Hepatocyte (in vitro differentiated cells): ENCODE data around the gene TTLL12. TPM values are rescaled to one million over a fixed set of nuclear protein-coding genes. Genes with fewer than 3 reads are reported as not detected.

Experiments
- DNase-seq: peaks from one replicate; pipeline ENCODE4 v3.0.0-alpha.2; 2016; ENCODE audit warnings: low spot score
- H2AFZ ChIP-seq: fragments of 200-600 bp; sonication (generic); 2 replicates; pipeline ENCODE4 v1.6.0; 2016; ENCODE audit warnings: antibody characterized with exemption, mild to moderate bottlenecking
- H3K27ac ChIP-seq: fragments of 200-600 bp; sonication (generic); 2 replicates; pipeline ENCODE4 v1.5.1; 2016; ENCODE audit warnings: mild to moderate bottlenecking
- H3K27me3 ChIP-seq: fragments of 200-600 bp; sonication (generic); 2 replicates; pipeline ENCODE4 v1.6.1; 2016
- H3K36me3 ChIP-seq: fragments of 200-600 bp; sonication (generic); replicated peaks from 2 replicates; pipeline ENCODE4 v1.5.1; 2016; ENCODE audit warnings: low read depth; ENCODE audit not compliant: insufficient read depth
- H3K4me1 ChIP-seq: fragments of 200-600 bp; sonication (generic); 2 replicates; pipeline ENCODE4 v1.5.1; 2016; ENCODE audit warnings: mild to moderate bottlenecking, moderate library complexity; ENCODE audit not compliant: insufficient read depth
- H3K4me2 ChIP-seq: fragments of 200-600 bp; sonication (generic); 2 replicates; pipeline ENCODE4 v1.6.0; 2016
- H3K4me3 ChIP-seq: fragments of 200-600 bp; sonication (generic); 2 replicates; pipeline ENCODE4 v1.5.1; 2016; ENCODE audit warnings: mild to moderate bottlenecking
- H3K79me2 ChIP-seq: fragments of 200-600 bp; sonication (generic); 2 replicates; pipeline ENCODE4 v1.6.0; 2017; ENCODE audit warnings: mild to moderate bottlenecking
- H3K9me2 ChIP-seq: fragments of 200-600 bp; sonication (generic); replicated peaks from 2 replicates; pipeline ENCODE4 v1.6.0; 2017; ENCODE audit warnings: mild to moderate bottlenecking; ENCODE audit not compliant: insufficient read depth
- H3K9me3 ChIP-seq: fragments of 200-600 bp; sonication (generic); 2 replicates; pipeline ENCODE4 v1.5.1; 2016; ENCODE audit warnings: low read depth, mild to moderate bottlenecking
- H4K20me1 ChIP-seq: fragments of 200-600 bp; sonication (generic); 2 replicates; pipeline ENCODE4 v1.6.0; 2016; ENCODE audit warnings: mild to moderate bottlenecking; ENCODE audit not compliant: insufficient read depth, poor library complexity, severe bottlenecking
- CTCF ChIP-seq: fragments of 200-600 bp; sonication (generic); IDR thresholded peaks from 2 replicates; pipeline ENCODE4 v1.5.1; 2016; ENCODE audit warnings: antibody characterized with exemption, mild to moderate bottlenecking; ENCODE audit not compliant: poor library complexity
- EZH2 ChIP-seq: fragments of 200-600 bp; sonication (generic); IDR thresholded peaks from 2 replicates; pipeline ENCODE4 v1.6.1; 2016; ENCODE audit warnings: antibody characterized with exemption, mild to moderate bottlenecking, borderline replicate concordance
- EZH2phosphoT487 ChIP-seq: fragments of 200-600 bp; sonication (generic); IDR thresholded peaks from one replicate; pipeline ENCODE4 v1.6.1; 2018; ENCODE audit warnings: antibody characterized with exemption, mild to moderate bottlenecking, low read depth, moderate library complexity; ENCODE audit not compliant: unreplicated experiment, severe bottlenecking
- WGBS: methylation state at CpG from one replicate; pipeline ENCODE4 v1.1.6; 2016; ENCODE audit warnings: low lambda C conversion rate; ENCODE audit errors: missing lambda C conversion rate; 5-methylcytosine and 5-hydroxymethylcytosine counted together
- polyA plus RNA-seq: library from polyadenylated mRNA; unstranded; fragments of >200 nt; fragmentation: Nextera tagmentation; extraction: Ambion mirVana; gene quantifications from 2 replicates; pipeline ENCODE4 v1.2.1, GENCODE V29; 2016
- total RNA-seq: library from RNA; depleted of rRNA; stranded (reverse); fragments of >200 nt; gene quantifications from 2 replicates; pipeline ENCODE4 v1.2.3, GENCODE V29; 2014

The TTLL12 gene
- total and polyA plus RNA-seq, 2 experiments from 2014 or later, result 40.9 to 50.3 TPM

GRCh38 chr22:43222262-43222661 lies 35.3 kb upstream of the TTLL12 start:
- no peak for TF ChIP-seq EZH2
- no peak for TF ChIP-seq EZH2phosphoT487
- no peak for TF ChIP-seq CTCF
- DNase-seq, result no peak
- Histone ChIP-seq H3K4me3 (no peak overlapping the region), H3K27me3 (no peaks in the 10 kb centered on the region), H3K9me3 (no peaks in the 10 kb centered on the region), H3K4me2 (no peak overlapping the region), H3K4me1 (peaks cover 12% of the 10 kb centered on the region), H2AFZ (no peak overlapping the region), H4K20me1 (no peaks in the 10 kb centered on the region), H3K9me2 (no peaks in the 10 kb centered on the region), H3K36me3 (no peaks in the 10 kb centered on the region), H3K79me2 (no peaks in the 10 kb centered on the region), H3K27ac (no peak overlapping the region)
- 88% methylated on average over 13 of the region's 13 CpGs for WGBS

- H2AFZ ChIP-seq, result no peak overlapping the region
- H3K9me2 ChIP-seq, result no peaks in the 10 kb centered on the region
- DNase-seq, result no peak
- no peaks in the 10 kb centered on the region for H4K20me1 ChIP-seq
- no peak overlapping the region for H3K27ac ChIP-seq
- no peaks in the 10 kb centered on the region for H3K9me3 ChIP-seq
- H3K4me1 ChIP-seq, result no peaks in the 10 kb centered on the region
- H3K27me3 ChIP-seq, result no peaks in the 10 kb centered on the region
- H3K79me2 ChIP-seq, result no peaks in the 10 kb centered on the region
- no peaks in the 10 kb centered on the region for H3K36me3 ChIP-seq
- no peak overlapping the region for H3K4me2 ChIP-seq
- 88% methylated on average over 21 of the region's 22 CpGs for WGBS
- no peak overlapping the region for H3K4me3 ChIP-seq
- TF ChIP-seq EZH2 (no peak), EZH2phosphoT487 (no peak), CTCF (no peak)
Measured at GRCh38 chr22:43220625-43221380, 33.9 kb upstream of the TTLL12 start.

- Histone ChIP-seq H3K9me2 (no peaks in the 10 kb centered on the region), H3K4me3 (no peak overlapping the region), H3K4me1 (no peaks in the 10 kb centered on the region), H2AFZ (no peak overlapping the region), H3K27ac (no peak overlapping the region), H3K79me2 (no peaks in the 10 kb centered on the region), H3K4me2 (no peak overlapping the region), H3K36me3 (no peaks in the 10 kb centered on the region), H3K9me3 (no peaks in the 10 kb centered on the region), H3K27me3 (no peaks in the 10 kb centered on the region), H4K20me1 (no peaks in the 10 kb centered on the region)
- TF ChIP-seq CTCF (no peak), EZH2phosphoT487 (no peak), EZH2 (no peak)
- 80% methylated on average over 1 of the region's 1 CpG for WGBS
- no peak for DNase-seq
Measured at GRCh38 chr22:43218786-43219185, 31.9 kb upstream of the TTLL12 start.
